ENCODE measurements around the gene ZBTB17.
"Not testable (repeated sequence)": the region's sequence is repeated elsewhere in the genome, so short reads cannot be mapped to it uniquely, and the experiment has no call there.

The ZBTB17 gene

GRCh38 chr1:16011936-16012589 lies 36.2 kb upstream of the ZBTB17 start:
- DNase-seq (ENCODE audit: low read depth), result no peak

DNA sequence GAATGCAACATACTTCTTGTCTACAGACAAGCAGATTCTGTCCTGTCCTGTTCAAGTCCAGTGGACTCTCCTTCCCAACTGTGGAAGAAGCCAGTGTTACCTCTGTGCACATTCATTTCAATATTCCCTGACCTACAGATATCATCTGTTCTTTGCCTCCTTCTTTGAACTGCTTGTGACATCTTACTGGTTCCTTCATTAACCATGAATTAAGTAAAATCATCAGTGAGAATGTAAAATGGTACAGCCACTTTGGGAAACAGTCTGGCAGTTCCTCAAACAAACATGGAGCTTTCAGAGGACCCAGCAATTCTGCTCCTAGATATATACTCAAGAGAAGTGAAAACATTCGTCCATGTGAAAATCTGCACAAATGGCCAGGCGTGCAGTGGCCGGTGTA lies 34.9 kb upstream of the ZBTB17 start:
- DNase-seq (ENCODE audit: low read depth), result no peak

DNA sequence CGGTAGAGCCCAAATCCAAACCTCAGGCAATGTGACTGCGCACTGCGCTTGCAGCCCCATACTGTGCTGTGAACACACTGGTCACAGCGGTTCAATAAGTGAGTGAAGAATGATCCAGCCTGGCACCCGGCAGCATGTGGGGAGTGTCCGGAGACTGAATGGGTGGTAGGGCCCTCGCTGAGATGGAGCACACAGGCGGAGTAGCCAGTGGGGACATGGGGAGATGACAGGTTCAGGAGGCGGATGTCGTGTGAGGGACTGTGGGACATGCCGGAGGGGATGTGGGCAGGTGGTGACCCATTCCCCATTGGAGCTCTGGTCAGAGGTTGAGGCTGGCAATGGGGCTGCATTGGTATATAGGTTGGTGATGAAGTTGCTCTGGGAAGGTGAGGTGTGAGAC lies 33.8 kb upstream of the ZBTB17 start:
- no peak for DNase-seq (ENCODE audit: low read depth)

GRCh38 chr1:16009030-16009460 lies 33.1 kb upstream of the ZBTB17 start:
- DNase-seq (ENCODE audit: low read depth), result peak; percentile 55

DNA sequence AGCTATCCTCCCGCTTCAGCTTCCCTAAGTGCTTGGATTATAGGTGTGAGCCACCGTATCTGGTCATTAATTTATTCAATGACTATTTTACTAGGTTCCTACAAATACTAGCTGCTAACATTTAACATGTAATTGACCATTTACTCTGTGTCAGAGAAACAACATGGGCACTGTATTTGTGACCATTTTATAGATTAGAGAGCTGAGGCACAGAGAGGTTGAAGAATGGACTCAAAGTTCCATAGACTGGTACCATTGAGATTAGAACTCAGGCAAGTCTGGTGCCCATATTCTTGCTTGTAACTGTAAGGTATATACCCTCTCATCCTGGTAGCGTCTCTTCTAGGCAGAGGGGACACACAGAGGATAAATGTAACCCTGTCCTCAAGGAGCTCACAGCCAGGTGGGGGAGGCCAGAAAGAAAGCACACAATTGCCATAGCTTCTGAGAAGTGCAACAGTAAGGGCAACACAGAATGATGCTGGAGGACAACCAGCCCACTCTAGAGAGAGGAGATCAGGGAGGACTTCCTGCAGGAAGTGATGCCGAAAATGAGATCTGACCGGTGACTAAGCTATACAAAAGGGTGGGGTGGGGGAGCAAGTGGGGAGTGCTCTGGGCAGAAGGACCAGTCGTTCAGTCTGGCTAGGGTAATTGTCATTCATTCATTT lies 31.9 kb upstream of the ZBTB17 start:
- DNase-seq (ENCODE audit: low read depth), result no peak

- peak; percentile 22 for DNase-seq (ENCODE audit: low read depth)
Measured at GRCh38 chr1:16006552-16007485, 30.9 kb upstream of the ZBTB17 start.

DNA sequence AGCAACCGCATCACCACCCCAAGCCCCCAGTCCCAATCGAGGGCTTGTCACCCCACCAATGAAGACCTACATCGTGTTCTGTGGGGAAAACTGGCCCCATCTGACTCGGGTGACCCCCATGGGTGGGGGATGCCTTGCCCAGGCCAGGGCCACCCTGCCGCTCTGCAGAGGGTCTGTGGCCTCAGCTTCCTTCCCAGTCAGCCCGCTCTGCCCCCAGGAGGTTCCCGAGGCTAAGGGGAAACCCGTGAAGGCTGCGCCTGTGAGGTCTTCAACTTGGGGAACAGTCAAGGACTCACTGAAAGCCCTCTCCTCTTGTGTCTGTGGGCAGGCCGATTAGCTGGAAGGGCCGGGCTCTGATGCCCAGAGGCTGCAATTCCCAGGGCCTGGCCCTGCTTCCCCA lies 30.1 kb upstream of the ZBTB17 start:
- no peak for DNase-seq (ENCODE audit: low read depth)

DNA sequence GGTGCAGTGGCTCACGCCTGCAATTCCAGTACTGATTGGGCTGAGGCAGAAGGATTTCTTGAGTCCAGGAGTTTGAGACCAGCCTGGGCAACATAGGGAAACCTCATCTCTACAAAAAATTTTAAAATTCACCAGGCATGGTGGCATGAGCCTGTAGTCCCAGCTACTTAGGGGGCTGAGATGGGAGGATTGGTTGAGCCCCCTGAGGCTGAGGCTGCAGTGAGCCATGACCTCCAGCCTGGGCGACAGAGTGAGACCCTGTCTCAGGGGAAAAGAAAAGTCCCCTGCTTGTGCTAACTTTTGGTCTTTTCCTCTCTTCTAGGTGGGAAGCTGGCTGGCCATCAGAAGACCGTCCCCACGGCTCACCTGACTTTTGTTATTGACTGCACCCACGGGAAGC lies 29.7 kb upstream of the ZBTB17 start:
- no peak for DNase-seq (ENCODE audit: low read depth)

GRCh38 chr1:16001274-16001673 lies 25.4 kb upstream of the ZBTB17 start:
- not testable (repeated sequence) for DNase-seq (ENCODE audit: low read depth)

GRCh38 chr1:15998929-15999328 lies 23.0 kb upstream of the ZBTB17 start:
- DNase-seq (ENCODE audit: low read depth), result no peak

DNA sequence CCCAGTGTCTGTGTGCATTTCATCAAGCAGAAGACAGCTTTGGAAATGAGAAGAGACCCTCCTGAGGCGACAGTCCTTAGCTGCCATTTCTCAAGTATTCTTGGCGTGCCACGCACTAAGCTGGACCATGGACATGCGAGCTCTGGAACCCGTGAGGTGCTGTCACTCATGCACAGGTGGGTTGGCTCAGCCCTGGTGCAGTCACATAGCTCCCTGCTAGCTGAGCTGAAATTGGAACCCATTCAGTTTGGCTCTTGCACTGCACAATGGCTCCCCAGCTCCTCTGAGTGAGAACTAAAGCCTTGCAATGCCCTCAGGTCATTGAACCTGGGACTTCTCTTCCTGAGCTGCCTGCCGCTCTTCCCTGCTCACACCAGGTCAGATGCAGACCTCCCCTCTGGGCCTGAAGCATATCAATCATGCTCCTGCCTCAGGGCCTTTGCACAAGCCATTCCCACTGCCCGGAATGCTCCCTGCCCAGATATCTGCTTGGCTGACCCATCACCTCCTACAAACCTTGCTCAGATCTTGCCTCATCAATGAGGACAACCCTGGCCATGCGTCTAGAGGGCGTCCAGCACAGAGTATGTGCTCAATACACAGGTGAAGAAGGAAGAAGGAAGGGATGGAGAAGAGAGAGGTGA lies 21.9 kb upstream of the ZBTB17 start:
- DNase-seq (ENCODE audit: low read depth), result no peak

GRCh38 chr1:15997076-15997585 lies 21.2 kb upstream of the ZBTB17 start:
- DNase-seq (ENCODE audit: low read depth), result no peak

DNA sequence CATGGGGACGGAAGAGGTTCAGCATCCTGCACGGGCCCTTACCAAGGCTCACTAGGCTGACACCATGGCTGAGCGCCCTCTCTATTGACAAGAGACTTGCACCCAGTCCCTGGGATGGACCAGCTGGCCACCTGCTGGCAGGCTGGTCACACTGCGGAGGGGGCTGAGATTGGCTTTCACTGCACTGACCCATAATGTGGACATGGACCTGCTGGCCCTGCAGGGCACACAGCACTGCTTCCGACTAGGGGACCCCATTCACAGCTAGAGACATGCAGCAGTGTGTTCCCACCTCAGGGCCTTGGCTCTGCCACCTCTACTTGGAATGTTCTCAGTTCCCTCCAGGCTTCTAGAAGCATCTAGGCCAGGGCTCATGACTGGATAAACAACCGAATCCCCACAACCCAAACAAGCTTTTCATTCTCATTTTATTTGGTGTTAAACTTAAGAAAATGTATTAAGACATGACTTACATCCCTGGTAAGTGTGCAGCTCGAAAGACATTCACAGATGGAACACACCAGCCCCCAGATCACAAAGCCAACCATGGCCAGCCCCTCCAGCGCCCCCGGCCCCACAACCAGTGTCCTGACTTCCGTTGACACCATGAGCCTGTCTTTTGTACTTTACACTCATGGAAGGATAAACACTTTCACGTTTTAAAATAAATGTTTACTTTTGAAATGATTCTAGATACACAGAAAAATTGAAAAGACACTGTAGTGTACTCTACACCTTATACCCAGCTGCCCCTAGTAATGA lies 18.9 kb upstream of the ZBTB17 start:
- DNase-seq (ENCODE audit: low read depth), result peak; percentile 35

- no peak for DNase-seq (ENCODE audit: low read depth)
Measured at GRCh38 chr1:15994081-15994480, 18.2 kb upstream of the ZBTB17 start.

GRCh38 chr1:15993666-15994065 lies 17.8 kb upstream of the ZBTB17 start:
- DNase-seq (ENCODE audit: low read depth), result no peak

DNA sequence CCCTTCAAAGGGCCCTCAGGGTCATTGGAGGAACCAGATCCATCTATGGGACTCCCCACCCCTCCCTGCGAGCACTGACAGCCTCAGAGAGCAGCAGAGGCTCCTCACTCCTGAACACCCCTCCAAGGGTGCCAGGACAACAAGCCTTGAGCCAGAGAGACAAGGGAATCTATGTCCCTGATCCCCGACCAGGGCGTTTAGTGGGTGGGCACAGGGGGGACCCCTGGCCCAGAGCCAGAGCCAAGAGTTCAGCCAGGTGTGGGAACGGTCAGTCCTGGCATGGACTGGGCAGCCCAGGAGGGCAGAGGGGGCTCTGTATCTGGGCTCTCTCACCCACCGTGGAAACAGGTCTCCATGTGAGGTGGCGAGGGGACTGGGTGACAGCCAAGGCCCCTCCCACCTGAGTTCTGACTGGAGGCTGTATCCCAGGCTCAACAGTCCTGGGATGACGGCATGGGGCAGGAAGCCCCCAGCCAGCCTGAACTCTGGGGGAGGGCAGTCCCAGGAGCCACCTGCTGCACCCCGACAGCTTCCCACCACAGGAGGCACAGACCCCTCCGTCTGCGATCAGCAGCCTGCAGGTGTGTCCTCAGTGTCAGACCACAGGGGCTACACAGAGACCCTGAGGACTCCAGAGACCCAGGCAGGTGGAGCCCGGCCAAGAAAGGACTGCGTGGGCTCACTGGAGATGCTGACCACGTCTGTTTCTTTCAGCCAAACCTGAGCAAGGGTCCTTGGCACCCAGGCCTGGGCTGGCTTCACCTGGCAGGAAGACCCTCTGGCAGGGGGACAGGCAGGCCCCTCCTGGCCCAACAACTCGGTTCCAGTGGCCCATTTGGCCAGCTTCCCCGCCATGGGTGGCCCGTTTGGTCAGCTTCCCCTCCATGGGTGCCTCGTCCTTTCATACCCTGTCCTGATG lies 16.9 kb upstream of the ZBTB17 start:
- DNase-seq (ENCODE audit: low read depth), result no peak

GRCh38 chr1:15992187-15992553 lies 16.3 kb upstream of the ZBTB17 start:
- DNase-seq (ENCODE audit: low read depth), result no peak

DNA sequence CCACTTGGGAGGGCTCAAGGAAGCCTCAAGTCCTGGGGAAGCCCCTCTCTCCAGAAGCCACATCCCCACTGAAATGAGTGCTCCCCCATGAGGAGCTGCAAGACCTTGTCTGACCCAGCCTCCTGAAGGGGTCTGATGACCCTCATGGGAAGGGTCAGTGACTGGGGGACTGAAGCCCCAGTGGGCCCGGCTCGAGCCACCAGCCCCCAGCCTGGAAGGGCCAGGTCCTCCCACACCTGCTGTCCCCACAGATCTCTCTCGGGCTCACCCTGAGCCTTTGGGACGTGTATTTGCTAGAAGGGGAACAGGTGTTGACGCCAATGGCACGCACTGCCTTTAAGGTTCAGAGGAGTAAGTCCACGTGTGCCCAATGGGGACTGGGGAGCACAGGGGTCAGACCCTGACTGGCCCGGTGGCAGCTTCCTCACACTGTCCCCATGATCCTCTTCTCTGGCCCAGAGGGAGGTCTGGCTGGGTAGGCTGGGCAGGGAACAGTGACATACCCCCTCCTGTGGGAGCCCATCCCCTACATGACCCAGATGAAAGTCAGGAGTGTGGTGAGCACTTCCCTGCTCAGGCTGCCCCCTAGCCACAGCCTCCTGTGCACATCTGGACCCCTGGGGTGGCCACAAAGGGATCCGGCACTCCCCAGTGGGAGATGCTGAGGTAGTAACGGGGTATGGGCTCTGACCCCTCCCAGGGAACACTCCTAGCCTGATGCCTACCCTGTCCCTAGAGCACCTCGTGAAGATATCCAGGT lies 15.7 kb upstream of the ZBTB17 start:
- no peak for DNase-seq (ENCODE audit: low read depth)

- DNase-seq (ENCODE audit: low read depth), result no peak
Measured at GRCh38 chr1:15989776-15990175, 13.9 kb upstream of the ZBTB17 start.

All from stimulated activated CD4-positive, alpha-beta T cell treated with anti-CD3 and anti-CD28 coated beads, Interleukin-2, amount 100 ng/mL, for 4 hours (primary cell).